Adrenal gland (tissue), 12 donors: ENCODE data around the gene ITPKB. TPM values are rescaled to one million over a fixed set of nuclear protein-coding genes. Genes with fewer than 3 reads are reported as not detected.

Experiments
- DNase-seq, 7 donors: peaks; one replicate each; pipeline ENCODE4 v3.0.0-alpha.2; 2019 to 2020
- H3K27ac ChIP-seq, 5 donors: fragments of 200-600 bp; sonication (generic) in 4 of 5; 1 replicate in 3 of 5; 2 replicates in 2 of 5; pipeline versions ENCODE4 v1.5.1 to v1.8.0; 2016 to 2020; ENCODE audit warnings: mild to moderate bottlenecking in 1 of 5
- H3K27me3 ChIP-seq: fragments of 200-600 bp; 2 replicates; pipeline ENCODE4 v1.8.0; 2021
- H3K36me3 ChIP-seq, 2 donors: fragments of 200-600 bp; replicated peaks in 1 of 2; 1 replicate in 1 of 2; 2 replicates in 1 of 2; pipeline versions ENCODE4 v1.5.1 to v1.8.0; 2018 to 2022
- H3K4me1 ChIP-seq, 2 donors: fragments of 200-600 bp; replicated peaks in 1 of 2; 1 replicate in 1 of 2; 2 replicates in 1 of 2; pipeline versions ENCODE4 v1.5.1 to v1.8.0; 2018 to 2021
- H3K4me3 ChIP-seq, 4 donors: fragments of 200-600 bp; sonication (generic) in 3 of 4; one replicate each; pipeline ENCODE4 v1.5.1; 2016 to 2018
- H3K9me3 ChIP-seq, 3 donors: fragments of 200-600 bp; sonication (generic) in 1 of 3; replicated peaks in 1 of 3; 1 replicate in 2 of 3; 2 replicates in 1 of 3; pipeline versions ENCODE4 v1.5.1 to v1.8.0; 2016 to 2021
- CTCF ChIP-seq, 6 experiments: fragments of 450-650 bp in 4 of 6; fragments of 200-600 bp in 2 of 6; sonication (generic) in 1 of 6; IDR thresholded peaks; 1 replicate in 5 of 6; 2 replicates in 1 of 6; pipeline versions ENCODE4 v1.5.1 to v1.8.0; 2016 to 2021; ENCODE audit warnings: antibody characterized with exemption in 6 of 6, mild to moderate bottlenecking in 2 of 6, moderate library complexity in 1 of 6
- POLR2A ChIP-seq, 2 donors: fragments of 450-650 bp; IDR thresholded peaks; one replicate each; pipeline ENCODE4 v1.6.1; 2017; ENCODE audit warnings: antibody characterized with exemption in 2 of 2, mild to moderate bottlenecking in 2 of 2, moderate library complexity in 1 of 2
- WGBS, 4 donors: extraction: QIAGEN DNeasy Blood & Tissue Kit in 2 of 4; methylation state at CpG; one replicate each; pipeline versions ENCODE4 v1.1.5 to v1.1.7; 2013 to 2017; 5-methylcytosine and 5-hydroxymethylcytosine counted together
- intact Hi-C, 2 donors: fragments of 100-400 bp; cut with DNase I; formaldehyde crosslinking; loops; one replicate each; pipeline versions ENCODE4 v1.14.1 to v1.15.0; 2022 to 2023
- polyA plus RNA-seq, 3 donors: library from polyadenylated mRNA; stranded (reverse); fragments of 200-250 nt in 2 of 3; fragments of 350-450 nt in 1 of 3; fragmentation: Illumina TruSeq in 1 of 3; extraction: RNeasy Lipid Tissue Mini Kit (QIAGEN cat#74804) in 1 of 3; gene quantifications; one replicate each; pipeline ENCODE4 v1.2.3, GENCODE V29; 2013 to 2014
- total RNA-seq, 9 donors: library from RNA; depleted of rRNA in 4 of 9; stranded (reverse); fragments of >200 nt in 4 of 9; fragments of 120-200 nt in 1 of 9; fragmentation: NEBNext Ultra II Directional in 1 of 9; extraction: Animal tissue kit (Norgen Biotek cat#: 25700) in 1 of 9; gene quantifications; one replicate each; pipeline versions ENCODE4 v1.1.0 to v1.2.4, GENCODE V29; 2013 to 2023
- donor health status: healthy with polysubstance abuse.
- donor health status: Bipolar disorder and iron deficiency.
- donor health status: DM: yes; HTN: yes; CAD: no.
- donor health status: DM: no; HTN: no; CAD: no.
- donor health status: DM: no; HTN: no; CAD: no.
- donor health status: DM: yes; HTN: yes; CAD: no.

ITPKB gene
- total and polyA plus RNA-seq, 12 donors: 2.3 to 22.7 (median 13.0) TPM

- no peaks in the 10 kb centered on the region for H3K9me3 ChIP-seq
- H3K4me1 ChIP-seq: peaks cover 19 to 36% of the 10 kb centered on the region in 2 donors
- no peaks in the 10 kb centered on the region for H3K27me3 ChIP-seq
- H3K36me3 ChIP-seq: no peaks in the 10 kb centered on the region
- WGBS, 4 donors: 75 to 81% (median 79%) methylated on average over 7 to 12 of the region's 12 CpGs
- TF ChIP-seq CTCF (IDR thresholded peaks at IDR 0.05) (no peak), POLR2A (IDR thresholded peaks at IDR 0.05) (no peak)
- DNase-seq: no peak
- intact Hi-C loops: loop anchor here in 1 of 2 donors (10.0 kb wide), 1 partner anchor 79 kb away; the partner anchor contains the start of gene ITPKB
- H3K4me3 ChIP-seq: no peak overlapping the region
- H3K27ac ChIP-seq: peak overlapping the region in 2 of 5 donors; percentile 21 to 71
Observed at GRCh38 chr1:226655251-226656163, 83.6 kb downstream of the ITPKB start.

- H3K27me3 ChIP-seq: no peaks in the 10 kb centered on the region
- no peaks in the 10 kb centered on the region for H3K9me3 ChIP-seq
- intact Hi-C loops: loop anchor here in 1 of 2 donors (10.0 kb wide), 1 partner anchor 80 kb away; the partner anchor contains the start of gene ITPKB
- no peak for TF ChIP-seq CTCF (IDR thresholded peaks at IDR 0.05)
- TF ChIP-seq POLR2A (IDR thresholded peaks at IDR 0.05): no peak
- H3K36me3 ChIP-seq: no peaks in the 10 kb centered on the region
- DNase-seq: no peak
- H3K27ac ChIP-seq: peak overlapping the region in 2 of 5 donors; percentile 17 to 71
- no peak overlapping the region for H3K4me3 ChIP-seq
- WGBS, 4 donors: 55 to 76% (median 67%) methylated on average over 8 of the region's 8 CpGs
- H3K4me1 ChIP-seq: peaks cover 10 to 27% of the 10 kb centered on the region in 2 donors
Observed at GRCh38 chr1:226654668-226655055, 84.4 kb downstream of the ITPKB start.

- H3K27ac ChIP-seq: peak overlapping the region in 2 of 5 donors; percentile 17 to 71
- peaks cover 8 to 24% of the 10 kb centered on the region in 2 donors for H3K4me1 ChIP-seq
- WGBS, 4 donors: 56 to 59% (median 58%) methylated on average over 7 to 8 of the region's 8 CpGs
- no peaks in the 10 kb centered on the region for H3K36me3 ChIP-seq
- no peak for TF ChIP-seq CTCF (IDR thresholded peaks at IDR 0.05)
- no peak for TF ChIP-seq POLR2A (IDR thresholded peaks at IDR 0.05)
- no peak for DNase-seq
- no peak overlapping the region for H3K4me3 ChIP-seq
- no peaks in the 10 kb centered on the region for H3K27me3 ChIP-seq
- intact Hi-C loops: loop anchor here in 1 of 2 donors (10.0 kb wide), 1 partner anchor 81 kb away; the partner anchor contains the start of gene ITPKB
- H3K9me3 ChIP-seq: no peaks in the 10 kb centered on the region
Observed at GRCh38 chr1:226654046-226654667, 84.9 kb downstream of the ITPKB start.

- Histone ChIP-seq H3K27ac (peak overlapping the region in 1 of 5 donors; percentile 71), H3K9me3 (no peaks in the 10 kb centered on the region), H3K4me3 (no peak overlapping the region), H3K4me1 (peaks cover 8 to 21% of the 10 kb centered on the region in 2 donors), H3K27me3 (no peaks in the 10 kb centered on the region), H3K36me3 (peaks cover 0 to under 1% of the 10 kb centered on the region in 2 donors)
- WGBS, 4 donors: 77 to 86% (median 83%) methylated on average over 7 to 11 of the region's 11 CpGs
- DNase-seq: no peak
- no peak for TF ChIP-seq POLR2A (IDR thresholded peaks at IDR 0.05)
- TF ChIP-seq CTCF (IDR thresholded peaks at IDR 0.05): no peak
- intact Hi-C loops: loop anchor here in 1 of 2 donors (10.0 kb wide), 1 partner anchor 81 kb away; the partner anchor contains the start of gene ITPKB
Observed at GRCh38 chr1:226653311-226653921, 85.7 kb downstream of the ITPKB start.
